Measurements from ENCODE around the gene KIAA0040. TPM values are rescaled to one million over a fixed set of nuclear protein-coding genes. Genes with fewer than 3 reads are reported as not detected.

The KIAA0040 gene
- total RNA-seq, 5 donors from 2014 or later (not counting 1 experiment from before 2014, with no cell fraction given): 33.0 to 60.0 (median 50.5) TPM

- Histone ChIP-seq H3K36me3 (ENCODE audit: control insufficient read depth in 2 of 2, extremely low read depth in 1 of 2, insufficient read depth in 1 of 2, low read length in 1 of 2) (no peaks in the 10 kb centered on the region), H3K4me3 (ENCODE audit: control insufficient read depth in 1 of 2, extremely low read depth in 1 of 2, low read length in 1 of 2) (no peak overlapping the region), H3K4me1 (ENCODE audit: control insufficient read depth in 1 of 2, extremely low read depth in 1 of 2, insufficient read depth in 2 of 2, low read length in 2 of 2) (peaks cover 11 to 24% of the 10 kb centered on the region in 2 experiments), H3K9me3 (no peaks in the 10 kb centered on the region), H3K27ac (ENCODE audit: low read length) (no peak overlapping the region), H3K27me3 (replicated peaks in 1 of 2; ENCODE audit: control insufficient read depth in 2 of 2, extremely low read depth in 1 of 2, insufficient read depth in 2 of 2, low read length in 1 of 2) (no peaks in the 10 kb centered on the region)
- Mint-ChIP-seq H3K27me3 (no peaks in the 10 kb centered on the region), H3K4me3 (no peak overlapping the region), H3K36me3 (peaks cover 6% of the 10 kb centered on the region), H3K4me1 (peaks cover 28 to 43% (median 33%) of the 10 kb centered on the region in 3 donors), H3K27ac (peak overlapping the region in 1 of 2 donors; percentile 8), H3K9me3 (no peaks in the 10 kb centered on the region)
- ATAC-seq (replicated peaks in 1 of 4) (no peak), DNase-seq (no peak)
- no CpG with 5 or more reads among the region's 1 CpG for WGBS (ENCODE audit: insufficient coverage)
- CTCF ChIA-PET: interaction anchor here (0.6 to 2.2 kb wide), 5 partner anchors 14 to 945 kb away, joined by 3 to 12 read pairs (median 3); no protein-coding TSS in a partner anchor
- POLR2A ChIA-PET: interaction anchor here in 1 of 2 donors (0.6 kb wide), 1 partner anchor 98 kb away, joined by 3 read pairs; no protein-coding TSS in a partner anchor
Observed at GRCh38 chr1:175195281-175195680, 2.7 kb upstream of the KIAA0040 start.

DNA sequence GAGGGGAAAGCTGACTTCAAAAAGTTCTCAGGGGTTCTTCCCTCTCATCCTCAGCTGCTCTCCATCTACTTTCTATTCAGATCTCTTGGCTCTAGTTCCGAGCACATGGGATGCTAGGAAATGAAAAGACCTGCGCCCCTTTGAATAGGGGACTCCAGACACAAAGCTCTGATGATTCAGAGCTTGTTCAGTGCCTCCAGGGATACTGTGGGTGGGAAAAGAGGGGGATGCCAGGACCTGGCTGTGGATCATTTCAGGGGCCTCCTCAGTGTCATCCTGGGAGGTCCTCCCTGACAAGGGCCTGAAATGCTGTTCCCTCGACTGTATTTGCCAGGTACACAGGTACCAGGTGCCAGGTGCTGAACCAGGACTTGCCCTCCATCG is 943 bp upstream of the KIAA0040 start:
- Histone ChIP-seq H3K27ac (ENCODE audit: low read length) (no peak overlapping the region), H3K36me3 (ENCODE audit: control insufficient read depth in 2 of 2, extremely low read depth in 1 of 2, insufficient read depth in 1 of 2, low read length in 1 of 2) (no peaks in the 10 kb centered on the region), H3K9me3 (no peaks in the 10 kb centered on the region), H3K4me3 (ENCODE audit: control insufficient read depth in 1 of 2, extremely low read depth in 1 of 2, low read length in 1 of 2) (no peak overlapping the region), H3K27me3 (replicated peaks in 1 of 2; ENCODE audit: control insufficient read depth in 2 of 2, extremely low read depth in 1 of 2, insufficient read depth in 2 of 2, low read length in 1 of 2) (no peaks in the 10 kb centered on the region), H3K4me1 (ENCODE audit: control insufficient read depth in 1 of 2, extremely low read depth in 1 of 2, insufficient read depth in 2 of 2, low read length in 2 of 2) (peaks cover 28 to 41% of the 10 kb centered on the region in 2 experiments)
- 93% methylated on average over 3 of the region's 4 CpGs for WGBS (ENCODE audit: insufficient coverage)
- H3K9me3 Mint-ChIP-seq: no peaks in the 10 kb centered on the region
- peaks cover 46 to 60% (median 50%) of the 10 kb centered on the region in 3 donors for H3K4me1 Mint-ChIP-seq
- H3K27me3 Mint-ChIP-seq: no peaks in the 10 kb centered on the region
- ChIA-PET POLR2A (no interaction called here), CTCF (interaction anchor here (0.6 to 2.2 kb wide), 3 partner anchors 16 to 193 kb away, joined by 3 to 12 read pairs (median 4); no protein-coding TSS in a partner anchor)
- DNase-seq (no peak), ATAC-seq (replicated peaks in 1 of 4) (no peak)
- H3K27ac Mint-ChIP-seq: peak overlapping the region; percentile 39 to 95
- peak overlapping the region; percentile 86 to 98 (median 96) for H3K4me3 Mint-ChIP-seq
- H3K36me3 Mint-ChIP-seq: peaks cover 14% of the 10 kb centered on the region

- H3K4me3 ChIP-seq (ENCODE audit: control insufficient read depth in 1 of 2, extremely low read depth in 1 of 2, low read length in 1 of 2): peak overlapping the region; percentile 63 to 97
- peak in 20 of 35 experiments; percentile 7 to 58 (median 23) for DNase-seq
- POLR2A ChIA-PET: interaction anchor here (0.9 to 1.6 kb wide), 3 partner anchors 17 to 18 kb away, joined by 3 to 4 read pairs (median 4); no protein-coding TSS in a partner anchor
- peaks cover 37 to 50% of the 10 kb centered on the region in 2 experiments for H3K4me1 ChIP-seq (ENCODE audit: control insufficient read depth in 1 of 2, extremely low read depth in 1 of 2, insufficient read depth in 2 of 2, low read length in 2 of 2)
- WGBS (ENCODE audit: insufficient coverage): 0% methylated on average over 14 of the region's 17 CpGs
- H3K27me3 Mint-ChIP-seq: no peaks in the 10 kb centered on the region
- H3K36me3 ChIP-seq (ENCODE audit: control insufficient read depth in 2 of 2, extremely low read depth in 1 of 2, insufficient read depth in 1 of 2, low read length in 1 of 2): peaks cover 0 to 12% of the 10 kb centered on the region in 2 donors
- H3K27ac ChIP-seq (ENCODE audit: low read length): peak overlapping the region; percentile 61
- peak overlapping the region; percentile 88 to 95 for H3K27ac Mint-ChIP-seq
- peak; percentile 40 to 47 (median 44) for ATAC-seq (replicated peaks in 1 of 4)
- CTCF ChIA-PET: interaction anchor here (1.0 to 4.3 kb wide), 9 partner anchors 11 to 193 kb away, joined by 3 to 23 read pairs (median 4); no protein-coding TSS in a partner anchor
- H3K9me3 ChIP-seq: no peaks in the 10 kb centered on the region
- peak overlapping the region; percentile 86 to 98 (median 96) for H3K4me3 Mint-ChIP-seq
- peaks cover 51 to 66% (median 56%) of the 10 kb centered on the region in 3 donors for H3K4me1 Mint-ChIP-seq
- H3K36me3 Mint-ChIP-seq: peaks cover 24% of the 10 kb centered on the region
- H3K9me3 Mint-ChIP-seq: no peaks in the 10 kb centered on the region
- no peaks in the 10 kb centered on the region for H3K27me3 ChIP-seq (replicated peaks in 1 of 2; ENCODE audit: control insufficient read depth in 2 of 2, extremely low read depth in 1 of 2, insufficient read depth in 2 of 2, low read length in 1 of 2)
Observed at GRCh38 chr1:175192111-175192629, 406 bp downstream of the KIAA0040 start.

DNA sequence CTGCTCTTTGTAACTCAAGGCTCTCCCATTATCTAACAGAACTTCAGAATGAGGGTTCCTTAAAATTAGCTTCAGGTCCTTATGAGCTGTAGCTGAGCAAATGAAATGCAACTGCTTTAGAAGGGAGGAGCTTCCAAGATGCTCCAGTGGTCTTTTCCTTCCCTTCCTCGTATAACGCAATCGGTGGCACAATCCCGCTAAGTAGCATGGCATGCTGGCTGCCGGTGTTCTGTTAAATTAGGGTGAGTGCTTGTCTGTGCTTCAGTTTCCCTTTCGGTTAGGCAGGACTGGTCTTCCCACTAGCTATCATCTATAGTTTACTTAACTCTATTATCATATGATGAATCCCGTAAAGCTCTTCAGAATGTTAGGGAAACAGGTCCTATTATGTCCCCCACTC is 917 bp downstream of the KIAA0040 start:
- CTCF ChIA-PET: interaction anchor here (0.7 to 4.3 kb wide), 10 partner anchors 12 to 193 kb away, joined by 3 to 23 read pairs (median 4); no protein-coding TSS in a partner anchor
- peaks cover 0 to 18% of the 10 kb centered on the region in 2 donors for H3K36me3 ChIP-seq (ENCODE audit: control insufficient read depth in 2 of 2, extremely low read depth in 1 of 2, insufficient read depth in 1 of 2, low read length in 1 of 2)
- peak overlapping the region; percentile 88 to 95 for H3K27ac Mint-ChIP-seq
- POLR2A ChIA-PET: interaction anchor here (0.9 to 1.6 kb wide), 3 partner anchors 17 to 19 kb away, joined by 3 to 4 read pairs (median 4); no protein-coding TSS in a partner anchor
- peak overlapping the region; percentile 61 for H3K27ac ChIP-seq (ENCODE audit: low read length)
- peaks cover 37 to 53% of the 10 kb centered on the region in 2 experiments for H3K4me1 ChIP-seq (ENCODE audit: control insufficient read depth in 1 of 2, extremely low read depth in 1 of 2, insufficient read depth in 2 of 2, low read length in 2 of 2)
- ATAC-seq (replicated peaks in 1 of 4) (peak; percentile 37 to 63 (median 48)), DNase-seq (peak in 15 of 35 experiments; percentile 8 to 63 (median 15))
- H3K9me3 Mint-ChIP-seq: no peaks in the 10 kb centered on the region
- H3K9me3 ChIP-seq: no peaks in the 10 kb centered on the region
- H3K4me3 ChIP-seq (ENCODE audit: control insufficient read depth in 1 of 2, extremely low read depth in 1 of 2, low read length in 1 of 2): peak overlapping the region; percentile 63 to 97
- no peaks in the 10 kb centered on the region for H3K27me3 ChIP-seq (replicated peaks in 1 of 2; ENCODE audit: control insufficient read depth in 2 of 2, extremely low read depth in 1 of 2, insufficient read depth in 2 of 2, low read length in 1 of 2)
- peak overlapping the region; percentile 86 to 98 (median 96) for H3K4me3 Mint-ChIP-seq
- peaks cover 29% of the 10 kb centered on the region for H3K36me3 Mint-ChIP-seq
- WGBS (ENCODE audit: insufficient coverage): no CpG with 5 or more reads among the region's 7 CpGs
- no peaks in the 10 kb centered on the region for H3K27me3 Mint-ChIP-seq
- peaks cover 55 to 71% (median 60%) of the 10 kb centered on the region in 3 donors for H3K4me1 Mint-ChIP-seq

GRCh38 chr1:175188936-175189335 is 3.6 kb downstream of the KIAA0040 start:
- DNase-seq (peak in 34 of 35 experiments; percentile 23 to 71 (median 50)), ATAC-seq (replicated peaks in 1 of 4) (peak; percentile 63 to 76 (median 66))
- CTCF ChIA-PET: interaction anchor here (1.0 to 4.3 kb wide), 8 partner anchors 14 to 131 kb away, joined by 3 to 23 read pairs (median 5); no protein-coding TSS in a partner anchor
- WGBS (ENCODE audit: insufficient coverage): no CpG with 5 or more reads among the region's 2 CpGs
- H3K36me3 ChIP-seq (ENCODE audit: control insufficient read depth in 2 of 2, extremely low read depth in 1 of 2, insufficient read depth in 1 of 2, low read length in 1 of 2): peaks cover 0 to 19% of the 10 kb centered on the region in 2 donors
- peaks cover 76 to 85% (median 84%) of the 10 kb centered on the region in 3 donors for H3K4me1 Mint-ChIP-seq
- peak overlapping the region; percentile 88 to 95 for H3K27ac Mint-ChIP-seq
- H3K4me3 Mint-ChIP-seq: peak overlapping the region; percentile 86 to 98 (median 96)
- H3K9me3 ChIP-seq: no peaks in the 10 kb centered on the region
- POLR2A ChIA-PET: interaction anchor here in 1 of 2 donors (0.6 to 1.6 kb wide), 2 partner anchors 19 to 907 kb away, joined by 3 read pairs; no protein-coding TSS in a partner anchor
- peak overlapping the region in 1 of 2 donors; percentile 23 for H3K4me3 ChIP-seq (ENCODE audit: control insufficient read depth in 1 of 2, extremely low read depth in 1 of 2, low read length in 1 of 2)
- H3K27me3 ChIP-seq (replicated peaks in 1 of 2; ENCODE audit: control insufficient read depth in 2 of 2, extremely low read depth in 1 of 2, insufficient read depth in 2 of 2, low read length in 1 of 2): no peaks in the 10 kb centered on the region
- H3K9me3 Mint-ChIP-seq: no peaks in the 10 kb centered on the region
- H3K4me1 ChIP-seq (ENCODE audit: control insufficient read depth in 1 of 2, extremely low read depth in 1 of 2, insufficient read depth in 2 of 2, low read length in 2 of 2): peaks cover 48 to 62% of the 10 kb centered on the region in 2 experiments
- H3K27ac ChIP-seq (ENCODE audit: low read length): peak overlapping the region; percentile 61
- H3K36me3 Mint-ChIP-seq: peaks cover 48% of the 10 kb centered on the region
- H3K27me3 Mint-ChIP-seq: no peaks in the 10 kb centered on the region

DNA sequence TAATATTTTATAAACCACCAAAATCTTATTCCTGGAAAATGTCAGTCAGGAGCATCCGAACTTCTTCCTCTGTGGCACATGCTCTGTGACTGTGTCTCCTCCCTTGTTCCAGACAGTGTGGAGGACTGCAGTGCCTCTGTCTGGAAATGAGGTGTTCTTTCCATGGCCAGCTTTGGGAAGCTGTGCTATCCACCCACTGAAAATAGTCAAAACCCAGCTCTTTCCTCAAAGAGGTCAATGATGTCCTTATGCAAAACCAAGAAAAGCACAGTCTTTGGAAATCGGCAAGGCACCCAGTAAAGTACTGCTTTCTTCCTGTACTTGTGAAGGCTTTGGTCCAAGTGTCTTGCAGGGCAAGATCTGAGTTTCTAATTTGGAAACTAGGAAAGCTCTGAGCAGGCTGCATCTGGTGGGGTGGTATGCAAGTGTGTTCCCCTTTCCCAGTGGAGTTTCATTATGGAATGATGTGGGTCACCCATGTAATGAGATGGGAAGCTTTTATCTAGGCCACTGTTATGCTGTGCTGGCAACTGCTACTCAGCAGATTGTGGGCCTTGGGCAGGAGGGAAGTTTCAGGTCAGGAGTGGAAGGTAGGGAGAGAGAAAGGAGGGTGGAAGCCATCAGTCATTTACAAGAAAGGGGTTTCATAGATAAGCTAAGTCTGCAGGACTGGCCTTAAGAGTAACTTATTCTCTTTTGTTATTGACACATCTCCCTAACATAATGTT is 6.0 kb downstream of the KIAA0040 start:
- Histone ChIP-seq H3K36me3 (ENCODE audit: control insufficient read depth in 2 of 2, extremely low read depth in 1 of 2, insufficient read depth in 1 of 2, low read length in 1 of 2) (peaks cover 3 to 34% of the 10 kb centered on the region in 2 donors), H3K4me3 (ENCODE audit: control insufficient read depth in 1 of 2, extremely low read depth in 1 of 2, low read length in 1 of 2) (no peak overlapping the region), H3K27ac (ENCODE audit: low read length) (no peak overlapping the region), H3K9me3 (no peaks in the 10 kb centered on the region), H3K27me3 (replicated peaks in 1 of 2; ENCODE audit: control insufficient read depth in 2 of 2, extremely low read depth in 1 of 2, insufficient read depth in 2 of 2, low read length in 1 of 2) (no peaks in the 10 kb centered on the region), H3K4me1 (ENCODE audit: control insufficient read depth in 1 of 2, extremely low read depth in 1 of 2, insufficient read depth in 2 of 2, low read length in 2 of 2) (peaks cover 58 to 80% of the 10 kb centered on the region in 2 experiments)
- ChIA-PET CTCF (interaction anchor here (0.6 to 2.3 kb wide), 8 partner anchors 8 to 132 kb away, joined by 3 to 10 read pairs (median 4); no protein-coding TSS in a partner anchor), POLR2A (no interaction called here)
- H3K27me3 Mint-ChIP-seq: no peaks in the 10 kb centered on the region
- peaks cover 71% of the 10 kb centered on the region for H3K36me3 Mint-ChIP-seq
- H3K27ac Mint-ChIP-seq: peak overlapping the region; percentile 51 to 95
- H3K4me3 Mint-ChIP-seq: peak overlapping the region; percentile 18 to 86 (median 37)
- DNase-seq: no peak
- H3K9me3 Mint-ChIP-seq: no peaks in the 10 kb centered on the region
- peaks cover 98 to 99% (median 99%) of the 10 kb centered on the region in 3 donors for H3K4me1 Mint-ChIP-seq
- 100% methylated on average over 1 of the region's 2 CpGs for WGBS (ENCODE audit: insufficient coverage)
- no peak for ATAC-seq (replicated peaks in 1 of 4)
